CD4-positive, alpha-beta T cell (primary cell): ENCODE measurements around the gene RFX8. TPM values are rescaled to one million over a fixed set of nuclear protein-coding genes. Genes with fewer than 3 reads are reported as not detected.

Source experiments
- ATAC-seq: fragments of 200-7000 bp; cut with Tn5 transposase; one replicate; pipeline ENCODE4 v1.10.0; 2022; ENCODE audit warnings: mild to moderate bottlenecking; ENCODE audit not compliant: poor library complexity
- CTCF ChIA-PET: fragments of 350-600 bp; sonication (Branson Sonifier 250); formaldehyde crosslinking; loops from one replicate; lab custom pipeline; 2021; ENCODE audit warnings: antibody characterized with exemption, inconsistent platforms; lab: Charles Lee
- POLR2A ChIA-PET: fragments of 350-600 bp; sonication (Branson Sonifier 250); formaldehyde crosslinking; loops from one replicate; lab custom pipeline; 2021; ENCODE audit warnings: antibody characterized with exemption, inconsistent platforms; lab: Charles Lee
- DNase-seq, 14 experiments: peaks; one replicate each; pipeline ENCODE4 v3.0.0-alpha.2; 2013 to 2020; ENCODE audit warnings: mixed read lengths in 2 of 14
- H3K27ac ChIP-seq, 2 donors: one replicate each; pipeline versions ENCODE4 v1.5.1 to v1.7.0; 2013; ENCODE audit warnings: low read length in 2 of 2, low read depth in 1 of 2, mild to moderate bottlenecking in 1 of 2
- H3K27me3 ChIP-seq, 2 experiments: 1 replicate in 1 of 2; 2 replicates in 1 of 2; pipeline versions ENCODE4 v1.6.1 to v1.7.0; 2013; ENCODE audit warnings: low read length in 2 of 2, control low read depth in 1 of 2, mild to moderate bottlenecking in 1 of 2, moderate library complexity in 1 of 2; ENCODE audit not compliant: insufficient read depth in 2 of 2, control insufficient read depth in 1 of 2
- H3K36me3 ChIP-seq: one replicate; pipeline ENCODE4 v1.6.1; 2013; ENCODE audit warnings: low read length, control low read depth; ENCODE audit not compliant: insufficient read depth
- H3K4me1 ChIP-seq: one replicate; pipeline ENCODE4 v1.6.1; 2013; ENCODE audit warnings: low read length, control low read depth; ENCODE audit not compliant: insufficient read depth
- H3K4me3 ChIP-seq: one replicate; pipeline ENCODE4 v1.5.1; 2013; ENCODE audit warnings: mild to moderate bottlenecking, low read length, moderate library complexity
- H3K9me3 ChIP-seq, 2 experiments: 1 replicate in 1 of 2; 2 replicates in 1 of 2; pipeline versions ENCODE4 v1.6.1 to v1.7.0; 2013; ENCODE audit warnings: low read length in 2 of 2, mild to moderate bottlenecking in 2 of 2, control low read depth in 1 of 2, moderate library complexity in 1 of 2; ENCODE audit not compliant: control insufficient read depth in 1 of 2, insufficient read depth in 1 of 2
- H3K27ac Mint-ChIP-seq: one replicate; pipeline ENCODE4 v1.8.0; 2020; ENCODE audit warnings: mixed read lengths
- H3K27me3 Mint-ChIP-seq: one replicate; pipeline ENCODE4 v1.8.0; 2021; ENCODE audit warnings: mixed read lengths
- H3K36me3 Mint-ChIP-seq: one replicate; pipeline ENCODE4 v1.8.0; 2021; ENCODE audit warnings: low read depth, mixed read lengths
- H3K4me1 Mint-ChIP-seq: one replicate; pipeline ENCODE4 v1.8.0; 2021; ENCODE audit warnings: low read depth, mixed read lengths
- H3K4me3 Mint-ChIP-seq: one replicate; pipeline ENCODE4 v1.8.0; 2020; ENCODE audit warnings: mild to moderate bottlenecking, mixed read lengths
- H3K9me3 Mint-ChIP-seq: one replicate; pipeline ENCODE4 v1.8.0; 2020; ENCODE audit warnings: mixed read lengths
- CTCF ChIP-seq: fragments of 200-600 bp; IDR thresholded peaks from one replicate; pipeline ENCODE4 v1.8.0; 2022; ENCODE audit warnings: antibody characterized with exemption, mild to moderate bottlenecking
- intact Hi-C, 2 experiments: fragments of 100-400 bp; cut with DNase I in 1 of 2; cut with micrococcal nuclease in 1 of 2; formaldehyde crosslinking; loops; one replicate each; pipeline versions ENCODE4 v1.15.1 to v1.9.0; 2023 to 2025; cut with DNase I, micrococcal nuclease
- total RNA-seq, 174 experiments: library from RNA in 2 of 174; stranded (reverse) in 2 of 174; gene quantifications; one replicate each; pipeline ENCODE4 v1.2.3 and lab custom pipeline; 2021 to 2026

RFX8 gene
- total RNA-seq, 2 experiments from 2014 or later, result 0.67 to 1.1 TPM

- H3K27ac Mint-ChIP-seq, result no peak overlapping the region
- CTCF ChIA-PET, result no interaction called here
These were observed 92.5 kb downstream of the RFX8 start for GRCh38 chr2:101382442-101382841.

GRCh38 chr2:101380376-101380775, 94.5 kb downstream of the RFX8 start:
- Histone ChIP-seq H3K9me3 (no peaks in the 10 kb centered on the region), H3K27me3 (peaks cover 0 to 2% of the 10 kb centered on the region in 2 experiments), H3K27ac (no peak overlapping the region), H3K4me3 (no peak overlapping the region), H3K36me3 (no peaks in the 10 kb centered on the region), H3K4me1 (no peaks in the 10 kb centered on the region)
- peaks cover 20% of the 10 kb centered on the region for H3K27me3 Mint-ChIP-seq
- DNase-seq (no peak), ATAC-seq (no peak)
- no peak overlapping the region for H3K4me3 Mint-ChIP-seq
- H3K9me3 Mint-ChIP-seq, result no peaks in the 10 kb centered on the region
- CTCF ChIA-PET, result no interaction called here
- intact Hi-C loops, result no loop called here
- no peak overlapping the region for H3K27ac Mint-ChIP-seq
- no peaks in the 10 kb centered on the region for H3K36me3 Mint-ChIP-seq
- TF ChIP-seq CTCF, result no peak
- peaks cover 6% of the 10 kb centered on the region for H3K4me1 Mint-ChIP-seq
- POLR2A ChIA-PET, result interaction anchor here (0.6 kb wide), 1 partner anchor 345 kb away, joined by 4 read pairs; no protein-coding TSS in a partner anchor

More at GRCh38 chr2:101382442-101382841, 92.5 kb downstream of the RFX8 start:
- Histone ChIP-seq H3K27ac (no peak overlapping the region), H3K9me3 (peaks cover 0 to 4% of the 10 kb centered on the region in 2 experiments), H3K36me3 (no peaks in the 10 kb centered on the region), H3K4me1 (peaks cover 7% of the 10 kb centered on the region), H3K27me3 (peaks cover 7 to 19% of the 10 kb centered on the region in 2 experiments), H3K4me3 (no peak overlapping the region)
- Mint-ChIP-seq H3K36me3 (no peaks in the 10 kb centered on the region), H3K4me1 (peaks cover 6% of the 10 kb centered on the region), H3K27me3 (peaks cover 34% of the 10 kb centered on the region), H3K9me3 (no peaks in the 10 kb centered on the region), H3K4me3 (no peak overlapping the region)
- no peak for DNase-seq
- intact Hi-C loops, result no loop called here
- TF ChIP-seq CTCF, result no peak
- ATAC-seq, result no peak
- POLR2A ChIA-PET, result interaction anchor here (0.7 kb wide), 1 partner anchor 40 kb away, joined by 4 read pairs; no protein-coding TSS in a partner anchor

- DNase-seq (no peak), ATAC-seq (no peak)
- POLR2A ChIA-PET, result no interaction called here
- H3K4me1 ChIP-seq, result peaks cover 8% of the 10 kb centered on the region
- H3K9me3 Mint-ChIP-seq, result no peaks in the 10 kb centered on the region
- H3K9me3 ChIP-seq, result no peaks in the 10 kb centered on the region
- no peak overlapping the region for H3K4me3 Mint-ChIP-seq
- no peak overlapping the region for H3K4me3 ChIP-seq
- H3K27ac ChIP-seq, result no peak overlapping the region
- peaks cover 18% of the 10 kb centered on the region for H3K4me1 Mint-ChIP-seq
- H3K36me3 ChIP-seq, result no peaks in the 10 kb centered on the region
- TF ChIP-seq CTCF, result no peak
- peaks cover 13% of the 10 kb centered on the region for H3K27me3 Mint-ChIP-seq
- no peak overlapping the region for H3K27ac Mint-ChIP-seq
- CTCF ChIA-PET, result no interaction called here
- no peaks in the 10 kb centered on the region for H3K36me3 Mint-ChIP-seq
- H3K27me3 ChIP-seq, result no peaks in the 10 kb centered on the region
- intact Hi-C loops, result no loop called here
These were observed 95.8 kb downstream of the RFX8 start for GRCh38 chr2:101379091-101379490.
